MCF 10A (cell line): Measurements from ENCODE around the gene FAM20B. TPM values are rescaled to one million over a fixed set of nuclear protein-coding genes. Genes with fewer than 3 reads are reported as not detected.

Experiments used
- BruUV-seq: library from RNA; stranded (reverse); fragments of 400-500 nt; replicated peaks from 2 replicates; lab custom pipeline; 2021; lab: Mats Ljungman, UMichigan
- CTCF ChIA-PET: fragments of 300-600 bp; sonication (Branson Sonifier 250); formaldehyde crosslinking; extraction: SDS; loops from one replicate; lab custom pipeline; 2021; ENCODE audit warnings: antibody characterized with exemption, inconsistent platforms; lab: Yijun Ruan, JAX
- POLR2A ChIA-PET: fragments of 300-600, 350-650 bp; sonication (Branson Sonifier 250); formaldehyde crosslinking; extraction: SDS; loops from one replicate; lab custom pipeline; 2020; ENCODE audit warnings: antibody characterized with exemption, inconsistent platforms; lab: Yijun Ruan, JAX
- DNase-seq: peaks from one replicate; pipeline ENCODE4 v3.0.0-alpha.2; 2018; ENCODE audit not compliant: unreplicated experiment
- H3K27ac Mint-ChIP-seq: one replicate; pipeline ENCODE4 v1.8.0; 2022; ENCODE audit warnings: mild to moderate bottlenecking, low read depth, mixed read lengths; ENCODE audit not compliant: unreplicated experiment
- H3K27me3 Mint-ChIP-seq: one replicate; pipeline ENCODE4 v1.8.0; 2022; ENCODE audit warnings: mixed read lengths; ENCODE audit not compliant: insufficient read depth, unreplicated experiment
- H3K36me3 Mint-ChIP-seq: one replicate; pipeline ENCODE4 v1.8.0; 2022; ENCODE audit warnings: mild to moderate bottlenecking, moderate library complexity, mixed read lengths; ENCODE audit not compliant: insufficient read depth, unreplicated experiment
- H3K4me1 Mint-ChIP-seq: one replicate; pipeline ENCODE4 v1.8.0; 2022; ENCODE audit warnings: mixed read lengths; ENCODE audit not compliant: insufficient read depth, unreplicated experiment
- H3K4me3 Mint-ChIP-seq: one replicate; pipeline ENCODE4 v1.8.0; 2022; ENCODE audit warnings: mild to moderate bottlenecking, moderate library complexity, mixed read lengths; ENCODE audit not compliant: unreplicated experiment
- H3K9me3 Mint-ChIP-seq: one replicate; pipeline ENCODE4 v1.8.0; 2022; ENCODE audit warnings: mixed read lengths; ENCODE audit not compliant: unreplicated experiment
- intact Hi-C: fragments of 100-400 bp; cut with micrococcal nuclease; formaldehyde crosslinking; loops from 2 replicates; pipeline ENCODE4 v1.14.1; 2022
- total RNA-seq: library from RNA; stranded (reverse); gene quantifications from 2 replicates; pipeline ENCODE4 v1.2.3, GENCODE V29; 2022
- TF ChIP-seq, protein P1 (sequence below): fragments of 200-600 bp; IDR thresholded peaks from one replicate; pipeline ENCODE4 v1.8.0; 2022; ENCODE audit warnings: antibody characterized with exemption, mild to moderate bottlenecking; ENCODE audit not compliant: unreplicated experiment

Gene FAM20B
- total RNA-seq, 1 experiment from 2014 or later: 45.0 TPM

DNA sequence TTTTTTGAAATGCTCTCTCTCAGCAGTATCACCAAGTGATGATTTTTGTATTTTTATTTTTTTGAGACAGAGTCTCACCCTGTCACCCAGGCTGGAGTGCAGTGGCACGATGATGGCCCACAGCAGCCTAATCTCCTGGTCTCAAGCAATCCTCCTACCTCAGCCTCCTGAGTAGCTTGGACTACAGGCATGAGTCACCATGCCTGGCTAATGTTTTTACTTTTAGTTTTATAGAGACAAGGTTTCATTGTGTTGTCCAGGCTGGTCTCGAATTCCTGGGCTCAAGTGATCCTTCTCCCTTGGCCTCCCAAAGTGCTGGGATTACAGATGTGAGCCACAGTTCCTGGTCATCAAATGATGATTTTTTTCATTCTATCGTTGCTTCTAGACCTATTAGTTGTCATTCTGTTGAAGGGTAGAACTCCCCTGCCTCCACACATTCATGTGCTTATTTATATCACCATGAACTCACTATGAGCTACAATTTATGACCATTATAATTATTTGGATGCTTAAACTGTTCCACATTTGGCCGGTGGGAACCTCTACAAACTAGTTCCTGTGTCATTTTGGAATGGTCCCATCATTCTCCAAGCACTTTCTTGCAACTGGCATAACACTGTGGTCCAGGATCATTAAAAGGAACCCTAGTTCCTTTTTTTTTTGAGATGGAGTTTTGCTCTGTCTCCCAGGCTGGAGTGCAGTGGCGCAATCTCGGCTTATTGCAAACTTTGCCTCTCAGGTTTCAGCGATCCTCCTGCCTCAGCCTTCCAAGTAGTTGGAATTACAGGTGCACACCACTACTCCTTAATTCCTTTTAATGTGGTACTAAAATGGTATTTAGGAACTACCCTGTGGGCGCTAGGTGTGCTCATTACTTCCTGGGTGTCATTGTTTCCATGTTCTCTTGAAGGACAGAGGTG lies 35.9 kb downstream of the FAM20B start:
- H3K4me3 Mint-ChIP-seq: no peak overlapping the region
- no peak overlapping the region for H3K27ac Mint-ChIP-seq
- peaks cover 13% of the 10 kb centered on the region for H3K4me1 Mint-ChIP-seq
- H3K27me3 Mint-ChIP-seq: no peaks in the 10 kb centered on the region
- ChIA-PET CTCF (interaction anchor here (7.0 kb wide), 1 partner anchor 18 kb away, joined by 56 read pairs; the partner anchor contains the start of gene TOR3A), POLR2A (interaction anchor here (0.7 to 0.9 kb wide), 2 partner anchors 40 to 80 kb away, joined by 3 to 6 read pairs; no protein-coding TSS in a partner anchor)
- H3K9me3 Mint-ChIP-seq: no peaks in the 10 kb centered on the region
- no TSS peak for BruUV-seq
- TF ChIP-seq, protein P1, sequence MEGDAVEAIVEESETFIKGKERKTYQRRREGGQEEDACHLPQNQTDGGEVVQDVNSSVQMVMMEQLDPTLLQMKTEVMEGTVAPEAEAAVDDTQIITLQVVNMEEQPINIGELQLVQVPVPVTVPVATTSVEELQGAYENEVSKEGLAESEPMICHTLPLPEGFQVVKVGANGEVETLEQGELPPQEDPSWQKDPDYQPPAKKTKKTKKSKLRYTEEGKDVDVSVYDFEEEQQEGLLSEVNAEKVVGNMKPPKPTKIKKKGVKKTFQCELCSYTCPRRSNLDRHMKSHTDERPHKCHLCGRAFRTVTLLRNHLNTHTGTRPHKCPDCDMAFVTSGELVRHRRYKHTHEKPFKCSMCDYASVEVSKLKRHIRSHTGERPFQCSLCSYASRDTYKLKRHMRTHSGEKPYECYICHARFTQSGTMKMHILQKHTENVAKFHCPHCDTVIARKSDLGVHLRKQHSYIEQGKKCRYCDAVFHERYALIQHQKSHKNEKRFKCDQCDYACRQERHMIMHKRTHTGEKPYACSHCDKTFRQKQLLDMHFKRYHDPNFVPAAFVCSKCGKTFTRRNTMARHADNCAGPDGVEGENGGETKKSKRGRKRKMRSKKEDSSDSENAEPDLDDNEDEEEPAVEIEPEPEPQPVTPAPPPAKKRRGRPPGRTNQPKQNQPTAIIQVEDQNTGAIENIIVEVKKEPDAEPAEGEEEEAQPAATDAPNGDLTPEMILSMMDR: no peak
- peaks cover 40% of the 10 kb centered on the region for H3K36me3 Mint-ChIP-seq
- no peak for DNase-seq
- intact Hi-C loops: no loop called here

DNA sequence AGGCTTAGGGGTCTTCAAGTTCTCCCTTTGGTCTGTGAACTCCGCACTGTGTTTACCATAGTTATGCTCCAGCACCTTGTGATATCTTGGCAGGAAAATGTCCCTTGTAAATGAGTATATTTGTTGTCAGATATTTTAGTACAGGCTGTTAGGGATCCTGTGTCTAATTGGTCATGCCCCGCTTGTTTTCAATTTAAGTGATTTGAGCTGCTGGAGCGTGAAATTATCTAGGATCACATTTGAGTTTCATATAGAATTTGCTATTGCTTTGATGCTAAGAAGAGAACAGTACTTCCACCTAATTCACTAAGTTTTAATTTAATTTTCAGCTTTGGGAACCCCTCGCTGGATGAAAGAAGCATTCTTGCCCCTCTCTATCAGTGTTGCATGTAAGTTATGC lies 40.8 kb downstream of the FAM20B start:
- Mint-ChIP-seq H3K27me3 (no peaks in the 10 kb centered on the region), H3K4me1 (no peaks in the 10 kb centered on the region), H3K4me3 (no peak overlapping the region), H3K36me3 (peaks cover 59% of the 10 kb centered on the region), H3K9me3 (no peaks in the 10 kb centered on the region), H3K27ac (no peak overlapping the region)
- no TSS peak for BruUV-seq
- intact Hi-C loops: no loop called here
- no peak for DNase-seq
- ChIA-PET POLR2A (no interaction called here), CTCF (interaction anchor here (1.3 to 1.6 kb wide), 3 partner anchors 14 to 748 kb away, joined by 3 to 8 read pairs (median 3); partner anchors contain the start of gene TOR3A)
- TF ChIP-seq, protein P1: no peak

DNA sequence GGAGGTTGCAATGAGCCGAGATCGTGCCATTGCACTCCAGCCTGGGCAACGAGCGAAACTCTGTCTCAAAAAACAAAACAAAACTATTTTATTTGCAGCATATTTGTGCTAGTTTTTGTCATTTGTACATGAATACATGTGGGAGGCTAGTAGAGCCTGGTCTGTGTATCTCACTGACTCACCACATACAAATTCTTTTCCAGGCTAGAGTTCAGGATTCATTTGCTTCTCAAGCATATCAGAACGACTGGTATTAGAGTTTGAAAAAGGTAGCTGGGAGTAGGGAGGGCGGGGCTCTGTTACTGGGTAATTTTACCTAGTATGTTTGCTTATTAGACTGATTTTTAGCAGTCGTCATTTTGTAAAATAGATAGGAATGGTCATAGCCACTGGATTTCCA lies 51.7 kb downstream of the FAM20B start:
- POLR2A ChIA-PET: no interaction called here
- CTCF ChIA-PET: interaction anchor here (0.6 to 10.0 kb wide), 9 partner anchors 15 to 1047 kb away, joined by 3 to 134 read pairs (median 5); partner anchors contain the start of gene AXDND1
- no peak overlapping the region for H3K27ac Mint-ChIP-seq
- TF ChIP-seq, protein P1: no peak
- H3K27me3 Mint-ChIP-seq: no peaks in the 10 kb centered on the region
- H3K4me1 Mint-ChIP-seq: peaks cover 7% of the 10 kb centered on the region
- no peaks in the 10 kb centered on the region for H3K9me3 Mint-ChIP-seq
- DNase-seq: no peak
- no peak overlapping the region for H3K4me3 Mint-ChIP-seq
- intact Hi-C loops: no loop called here
- H3K36me3 Mint-ChIP-seq: peaks cover 17% of the 10 kb centered on the region
- BruUV-seq: no TSS peak
